ENCODE measurements around the gene NFAT5.

DNA sequence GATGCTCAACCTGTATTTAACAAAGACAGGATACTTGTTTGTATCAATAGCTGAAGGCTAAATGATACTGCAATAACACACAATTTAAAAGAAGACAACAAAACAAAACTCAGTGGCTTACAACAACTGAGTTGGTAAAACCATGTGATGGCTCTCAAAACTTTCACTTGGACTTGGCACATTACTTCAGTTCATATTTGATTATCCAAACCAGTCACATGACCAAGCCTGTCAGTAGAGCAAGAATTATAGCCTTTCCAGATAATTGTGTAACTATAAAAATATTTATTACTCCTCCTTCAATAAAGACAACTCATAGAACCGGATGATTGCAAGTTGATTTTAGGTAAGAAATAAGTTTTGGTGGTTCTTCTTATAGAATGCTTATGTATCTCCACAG, 103.8 kb downstream of the NFAT5 start:
- TF ChIP-seq SRSF3 (IDR thresholded peaks at IDR 0.05; ENCODE audit: insufficient read depth, low read length) (no peak), BHLHE40 (IDR thresholded peaks at IDR 0.05; ENCODE audit: low read length) (no peak), POLR2A (conservative IDR thresholded peaks at IDR 0.05) (no peak), USF2 (CRISPR knock-in tag; IDR thresholded peaks at IDR 0.05) (no peak), POLR2AphosphoS5 (IDR thresholded peaks at IDR 0.05; ENCODE audit: control insufficient read depth, insufficient read depth, low read depth, low read length) (no peak), ESRRA (IDR thresholded peaks at IDR 0.05; ENCODE audit: borderline replicate concordance, low read depth) (no peak), RERE (CRISPR knock-in tag; IDR thresholded peaks at IDR 0.05; ENCODE audit: borderline replicate concordance) (no peak), MYBL2 (IDR thresholded peaks at IDR 0.05; ENCODE audit: low read depth) (no peak), MYBL2 (CRISPR knock-in tag; IDR thresholded peaks at IDR 0.05; ENCODE audit: borderline replicate concordance) (no peak)

Measured in K562 (cell line).